CD4-positive, CD25-positive, alpha-beta regulatory T cell (primary cell): ENCODE results near the gene MPP1. TPM values are rescaled to one million over a fixed set of nuclear protein-coding genes. Genes with fewer than 3 reads are reported as not detected.

Source experiments
- ATAC-seq, 2 donors: fragments of 150-1000 bp; cut with Tn5 transposase; one replicate each; pipeline ENCODE4 v1.10.0; 2021; ENCODE audit warnings: low read depth in 2 of 2, moderate number of reproducible peaks in 2 of 2, moderate library complexity in 1 of 2
- DNase-seq, 3 donors: peaks; one replicate each; pipeline versions ENCODE4 v3.0.0 to v3.0.0-alpha.2; 2012 to 2022; ENCODE audit warnings: mixed read lengths in 1 of 3
- H3K27ac ChIP-seq: one replicate; pipeline ENCODE4 v1.7.0; 2013; ENCODE audit warnings: mild to moderate bottlenecking, low read length; ENCODE audit not compliant: insufficient read depth, poor library complexity, severe bottlenecking
- H3K27me3 ChIP-seq: one replicate; pipeline ENCODE4 v1.7.0; 2013; ENCODE audit warnings: low read length; ENCODE audit not compliant: control insufficient read depth, insufficient read depth
- H3K36me3 ChIP-seq: one replicate; pipeline ENCODE4 v1.7.0; 2013; ENCODE audit warnings: mild to moderate bottlenecking, low read length, moderate library complexity; ENCODE audit not compliant: control insufficient read depth, insufficient read depth
- H3K4me1 ChIP-seq: 2 replicates; pipeline ENCODE4 v1.7.0; 2013; ENCODE audit warnings: mild to moderate bottlenecking, low read length; ENCODE audit not compliant: insufficient read depth, control insufficient read depth, poor library complexity, severe bottlenecking
- H3K4me3 ChIP-seq: one replicate; pipeline ENCODE4 v1.7.0; 2013; ENCODE audit warnings: low read depth, mild to moderate bottlenecking, low read length, moderate library complexity
- H3K9me3 ChIP-seq, 2 experiments: 1 replicate in 1 of 2; 2 replicates in 1 of 2; pipeline ENCODE4 v1.7.0; 2013; ENCODE audit warnings: low read length in 2 of 2, mild to moderate bottlenecking in 1 of 2, moderate library complexity in 1 of 2; ENCODE audit not compliant: control insufficient read depth in 2 of 2
- H3K27ac Mint-ChIP-seq, 3 donors: one replicate each; pipeline ENCODE4 v1.8.0; 2020 to 2022; ENCODE audit warnings: mild to moderate bottlenecking in 3 of 3, mixed read lengths in 3 of 3, moderate library complexity in 2 of 3
- H3K27me3 Mint-ChIP-seq: one replicate; pipeline ENCODE4 v1.8.0; 2022; ENCODE audit warnings: mild to moderate bottlenecking, mixed read lengths
- H3K36me3 Mint-ChIP-seq: one replicate; pipeline ENCODE4 v1.8.0; 2020; ENCODE audit warnings: mixed read lengths
- H3K4me1 Mint-ChIP-seq, 4 donors: one replicate each; pipeline ENCODE4 v1.8.0; 2020 to 2022; ENCODE audit warnings: mixed read lengths in 4 of 4, mild to moderate bottlenecking in 1 of 4
- H3K4me3 Mint-ChIP-seq, 4 donors: one replicate each; pipeline ENCODE4 v1.8.0; 2020 to 2022; ENCODE audit warnings: mild to moderate bottlenecking in 4 of 4, mixed read lengths in 4 of 4, moderate library complexity in 3 of 4
- H3K9me3 Mint-ChIP-seq, 7 donors: one replicate each; pipeline ENCODE4 v1.8.0; 2020 to 2022; ENCODE audit warnings: mixed read lengths in 7 of 7, mild to moderate bottlenecking in 3 of 7, moderate library complexity in 2 of 7
- polyA plus RNA-seq, 4 donors: library from polyadenylated mRNA; unstranded; fragments of 300-500 nt; fragmentation: Illumina TruSeq; gene quantifications; one replicate each; pipeline ENCODE4 v1.2.3, GENCODE V29; 2021
- total RNA-seq: library from RNA; stranded (reverse); gene quantifications from one replicate; pipeline ENCODE4 v1.2.3, GENCODE V29; 2022

The MPP1 gene
- total and polyA plus RNA-seq, 5 donors from 2014 or later, result 11.3 to 24.0 (median 12.9) TPM

DNA sequence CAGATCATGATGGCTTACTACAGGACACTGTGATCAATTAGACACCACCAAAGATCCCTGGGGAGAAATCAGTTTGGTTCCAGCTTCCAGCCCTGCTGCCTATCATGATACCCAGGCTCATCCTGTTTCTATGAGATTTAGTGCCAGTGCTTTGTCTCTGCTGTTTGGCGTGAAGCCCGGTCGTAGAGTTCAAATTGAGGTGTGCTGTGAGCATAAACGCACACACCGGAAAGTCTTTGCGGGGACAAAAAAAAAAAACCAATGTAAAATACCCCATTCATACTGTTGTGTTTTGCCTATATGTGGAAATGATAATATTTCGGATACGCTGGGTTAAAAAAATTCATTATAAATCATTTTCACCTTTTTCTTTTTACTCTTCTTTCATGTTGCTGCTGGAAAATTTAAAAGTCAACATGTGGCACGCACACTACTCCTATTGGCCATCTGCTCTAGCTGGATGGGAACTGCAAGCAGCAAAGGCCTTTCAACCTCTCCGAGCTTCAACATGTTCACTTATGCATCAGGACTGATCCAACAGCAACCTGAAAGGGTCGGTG is 43.2 kb downstream of the MPP1 start:
- H3K4me3 ChIP-seq, result peak overlapping the region; percentile 89
- H3K4me1 ChIP-seq, result peaks cover 17% of the 10 kb centered on the region
- peak overlapping the region; percentile 7 to 87 (median 57) for H3K27ac Mint-ChIP-seq
- DNase-seq (no peak), ATAC-seq (no peak)
- H3K36me3 ChIP-seq, result peaks cover 22% of the 10 kb centered on the region
- peaks cover 0 to 2% (median 0%) of the 10 kb centered on the region in 7 donors for H3K9me3 Mint-ChIP-seq
- H3K27ac ChIP-seq, result peak overlapping the region; percentile 81
- no peaks in the 10 kb centered on the region for H3K9me3 ChIP-seq
- H3K4me1 Mint-ChIP-seq, result peaks cover 3 to 26% (median 14%) of the 10 kb centered on the region in 4 donors
- H3K36me3 Mint-ChIP-seq, result peaks cover 3% of the 10 kb centered on the region
- H3K27me3 ChIP-seq, result no peaks in the 10 kb centered on the region
- no peaks in the 10 kb centered on the region for H3K27me3 Mint-ChIP-seq
- peak overlapping the region; percentile 90 to 98 (median 94) for H3K4me3 Mint-ChIP-seq

GRCh38 chrX:154758696-154759095 is 46.6 kb downstream of the MPP1 start:
- no peaks in the 10 kb centered on the region for H3K9me3 Mint-ChIP-seq
- H3K27me3 Mint-ChIP-seq, result no peaks in the 10 kb centered on the region
- Histone ChIP-seq H3K4me3 (no peak overlapping the region), H3K36me3 (no peaks in the 10 kb centered on the region), H3K27me3 (no peaks in the 10 kb centered on the region), H3K9me3 (no peaks in the 10 kb centered on the region), H3K27ac (no peak overlapping the region), H3K4me1 (peaks cover 15% of the 10 kb centered on the region)
- no peaks in the 10 kb centered on the region for H3K36me3 Mint-ChIP-seq
- peak overlapping the region in 1 of 4 donors; percentile 36 for H3K4me3 Mint-ChIP-seq
- peaks cover 0 to 15% (median 6%) of the 10 kb centered on the region in 4 donors for H3K4me1 Mint-ChIP-seq
- H3K27ac Mint-ChIP-seq, result no peak overlapping the region
- no peak for DNase-seq
- no peak for ATAC-seq

- peaks cover 6 to 17% (median 13%) of the 10 kb centered on the region in 4 donors for H3K4me1 Mint-ChIP-seq
- Histone ChIP-seq H3K4me1 (peaks cover 9% of the 10 kb centered on the region), H3K27me3 (no peaks in the 10 kb centered on the region), H3K36me3 (no peaks in the 10 kb centered on the region), H3K27ac (no peak overlapping the region), H3K9me3 (no peaks in the 10 kb centered on the region), H3K4me3 (peak overlapping the region; percentile 44)
- peak overlapping the region; percentile 14 to 90 (median 84) for H3K4me3 Mint-ChIP-seq
- H3K27ac Mint-ChIP-seq, result peak overlapping the region in 1 of 3 donors; percentile 49
- H3K9me3 Mint-ChIP-seq, result no peaks in the 10 kb centered on the region
- DNase-seq, result no peak
- ATAC-seq, result no peak
- peaks cover 5% of the 10 kb centered on the region for H3K27me3 Mint-ChIP-seq
- H3K36me3 Mint-ChIP-seq, result no peaks in the 10 kb centered on the region
Observed at GRCh38 chrX:154751669-154752271, 53.5 kb downstream of the MPP1 start.

- no peak overlapping the region for H3K27ac ChIP-seq
- Mint-ChIP-seq H3K27ac (peak overlapping the region in 1 of 3 donors; percentile 8), H3K36me3 (no peaks in the 10 kb centered on the region)
Observed at GRCh38 chrX:154751203-154751668, 54.0 kb downstream of the MPP1 start.

GRCh38 chrX:154750301-154751202 is 54.7 kb downstream of the MPP1 start, which contains the start of gene GAB3:
Gene GAB3 (minus strand): TSS chrX:154751077. CDS start chrX:154751025, 52 bp downstream.
- Mint-ChIP-seq H3K4me1 (peaks cover 6 to 17% (median 13%) of the 10 kb centered on the region in 4 donors), H3K27ac (peak within 1 kb of the TSS in 1 of 3 donors; percentile 49), H3K36me3 (no peaks in the 10 kb centered on the region), H3K4me3 (peak within 1 kb of the TSS; percentile 78 to 90 (median 84)), H3K27me3 (peaks cover 5% of the 10 kb centered on the region), H3K9me3 (no peaks in the 10 kb centered on the region)
- no peaks in the 10 kb centered on the region for H3K27me3 ChIP-seq
- H3K9me3 ChIP-seq, result no peaks in the 10 kb centered on the region
- DNase-seq, result peak; percentile 21 to 56 (median 34)
- H3K36me3 ChIP-seq, result no peaks in the 10 kb centered on the region
- H3K27ac ChIP-seq, result no peak within 1 kb of the TSS
- peak within 1 kb of the TSS; percentile 76 for H3K4me3 ChIP-seq
- H3K4me1 ChIP-seq, result peaks cover 9% of the 10 kb centered on the region
- ATAC-seq, result peak; percentile 59 to 69

More at GRCh38 chrX:154751203-154751668, 54.0 kb downstream of the MPP1 start:
- no peaks in the 10 kb centered on the region for H3K27me3 ChIP-seq
- Mint-ChIP-seq H3K4me3 (peak overlapping the region; percentile 14 to 90 (median 84)), H3K27me3 (peaks cover 5% of the 10 kb centered on the region), H3K4me1 (peaks cover 6 to 17% (median 13%) of the 10 kb centered on the region in 4 donors), H3K9me3 (no peaks in the 10 kb centered on the region)
- no peaks in the 10 kb centered on the region for H3K36me3 ChIP-seq
- DNase-seq (peak in 1 of 3 donors; percentile 10), ATAC-seq (peak; percentile 19 to 27)
- peak overlapping the region; percentile 44 for H3K4me3 ChIP-seq
- H3K9me3 ChIP-seq, result no peaks in the 10 kb centered on the region
- peaks cover 9% of the 10 kb centered on the region for H3K4me1 ChIP-seq

DNA sequence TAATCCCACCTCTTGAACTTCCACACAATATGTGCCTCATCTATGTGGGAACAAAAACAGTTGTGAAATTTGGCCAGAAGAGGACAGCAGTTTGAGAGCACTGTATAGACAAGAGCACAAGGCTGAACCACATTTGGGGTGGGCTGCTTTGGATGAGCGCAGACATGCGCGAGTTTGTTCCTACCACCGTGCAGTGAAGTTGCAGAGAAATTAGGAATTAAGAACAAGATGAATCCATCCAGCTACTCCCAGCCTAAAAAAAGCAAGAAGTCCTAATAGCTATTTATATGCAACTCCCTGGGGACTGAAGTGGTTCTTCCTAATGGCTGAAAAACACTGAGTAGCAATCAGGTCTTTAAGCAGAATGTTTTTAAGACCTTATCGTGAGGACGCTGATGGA is 55.4 kb downstream of the MPP1 start:
- peak overlapping the region; percentile 76 for H3K4me3 ChIP-seq
- H3K27ac Mint-ChIP-seq, result no peak overlapping the region
- peaks cover 6 to 17% (median 13%) of the 10 kb centered on the region in 4 donors for H3K4me1 Mint-ChIP-seq

GRCh38 chrX:154748712-154749339 is 56.5 kb downstream of the MPP1 start:
- ATAC-seq (peak; percentile 61 to 63), DNase-seq (peak; percentile 17 to 66 (median 60))
- no peak overlapping the region for H3K27ac ChIP-seq
- H3K27me3 ChIP-seq, result no peaks in the 10 kb centered on the region
- H3K27me3 Mint-ChIP-seq, result peaks cover 5% of the 10 kb centered on the region
- H3K4me3 ChIP-seq, result no peak overlapping the region
- H3K9me3 Mint-ChIP-seq, result peaks cover 0 to 1% (median 0%) of the 10 kb centered on the region in 7 donors
- no peaks in the 10 kb centered on the region for H3K9me3 ChIP-seq
- H3K4me1 Mint-ChIP-seq, result peaks cover 6 to 17% (median 13%) of the 10 kb centered on the region in 4 donors
- peaks cover 9% of the 10 kb centered on the region for H3K4me1 ChIP-seq
- H3K36me3 ChIP-seq, result no peaks in the 10 kb centered on the region
- peak overlapping the region; percentile 12 to 74 (median 31) for H3K4me3 Mint-ChIP-seq
- H3K36me3 Mint-ChIP-seq, result no peaks in the 10 kb centered on the region
- peak overlapping the region in 1 of 3 donors; percentile 47 for H3K27ac Mint-ChIP-seq

More for the DNA sequence above, 55.4 kb downstream of the MPP1 start:
- H3K27me3 ChIP-seq, result no peaks in the 10 kb centered on the region
- Mint-ChIP-seq H3K36me3 (no peaks in the 10 kb centered on the region), H3K4me3 (peak overlapping the region; percentile 18 to 78 (median 74)), H3K9me3 (no peaks in the 10 kb centered on the region), H3K27me3 (peaks cover 5% of the 10 kb centered on the region)
- H3K9me3 ChIP-seq, result no peaks in the 10 kb centered on the region
- H3K27ac ChIP-seq, result no peak overlapping the region
- peaks cover 9% of the 10 kb centered on the region for H3K4me1 ChIP-seq
- no peak for DNase-seq
- ATAC-seq, result no peak
- no peaks in the 10 kb centered on the region for H3K36me3 ChIP-seq
